Activated CD4-positive, alpha-beta T cell treated with anti-CD3 and anti-CD28 coated beads, Interleukin-2, amount 50 U/mL, for 16 hours (primary cell): ENCODE data around the gene MAN1C1.
"Not testable (repeated sequence)": the region's sequence is repeated elsewhere in the genome, so short reads cannot be mapped to it uniquely, and the experiment has no call there.

Experiments used
- DNase-seq: peaks from one replicate; pipeline ENCODE4 v3.0.0-alpha.2; 2020

Gene MAN1C1

GRCh38 chr1:25583519-25584370 is 32.8 kb upstream of the MAN1C1 start:
- no peak for DNase-seq

- no peak for DNase-seq
These were observed 30.4 kb upstream of the MAN1C1 start for GRCh38 chr1:25586181-25586588.

- DNase-seq: peak; percentile 13
These were observed 29.3 kb upstream of the MAN1C1 start for GRCh38 chr1:25587290-25587689.

GRCh38 chr1:25588224-25588623 is 28.4 kb upstream of the MAN1C1 start:
- not testable (repeated sequence) for DNase-seq

- DNase-seq: not testable (repeated sequence)
These were observed 27.8 kb upstream of the MAN1C1 start for GRCh38 chr1:25588786-25589185.

- DNase-seq: no peak
These were observed 26.3 kb upstream of the MAN1C1 start for GRCh38 chr1:25590096-25590824.

GRCh38 chr1:25593861-25594260 is 22.7 kb upstream of the MAN1C1 start:
- no peak for DNase-seq

GRCh38 chr1:25594971-25595370 is 21.6 kb upstream of the MAN1C1 start:
- no peak for DNase-seq

GRCh38 chr1:25596641-25597040 is 19.9 kb upstream of the MAN1C1 start:
- not testable (repeated sequence) for DNase-seq

GRCh38 chr1:25598879-25599278 is 17.7 kb upstream of the MAN1C1 start:
- DNase-seq: no peak

- no peak for DNase-seq
These were observed 16.5 kb upstream of the MAN1C1 start for GRCh38 chr1:25599969-25600610.

- DNase-seq: not testable (repeated sequence)
These were observed 15.5 kb upstream of the MAN1C1 start for GRCh38 chr1:25600971-25601699.

GRCh38 chr1:25603779-25604538 is 12.6 kb upstream of the MAN1C1 start:
- DNase-seq: not testable (repeated sequence)

- no peak for DNase-seq
These were observed 9.5 kb upstream of the MAN1C1 start for GRCh38 chr1:25607123-25607522.

- DNase-seq: peak; percentile 84
These were observed 8.0 kb upstream of the MAN1C1 start for GRCh38 chr1:25608488-25609178.

GRCh38 chr1:25609921-25610320 is 6.7 kb upstream of the MAN1C1 start:
- DNase-seq: no peak

- DNase-seq: no peak
These were observed 5.6 kb upstream of the MAN1C1 start for GRCh38 chr1:25610822-25611630.

- no peak for DNase-seq
These were observed 4.7 kb upstream of the MAN1C1 start for GRCh38 chr1:25611843-25612242.

GRCh38 chr1:25612421-25612820 is 4.2 kb upstream of the MAN1C1 start:
- no peak for DNase-seq

- DNase-seq: no peak
These were observed 3.5 kb upstream of the MAN1C1 start for GRCh38 chr1:25613091-25613490.
